ENCODE data around the gene SOCS2.
"Not testable (repeated sequence)": the region's sequence is repeated elsewhere in the genome, so short reads cannot be mapped to it uniquely, and the experiment has no call there.

Gene SOCS2

DNA sequence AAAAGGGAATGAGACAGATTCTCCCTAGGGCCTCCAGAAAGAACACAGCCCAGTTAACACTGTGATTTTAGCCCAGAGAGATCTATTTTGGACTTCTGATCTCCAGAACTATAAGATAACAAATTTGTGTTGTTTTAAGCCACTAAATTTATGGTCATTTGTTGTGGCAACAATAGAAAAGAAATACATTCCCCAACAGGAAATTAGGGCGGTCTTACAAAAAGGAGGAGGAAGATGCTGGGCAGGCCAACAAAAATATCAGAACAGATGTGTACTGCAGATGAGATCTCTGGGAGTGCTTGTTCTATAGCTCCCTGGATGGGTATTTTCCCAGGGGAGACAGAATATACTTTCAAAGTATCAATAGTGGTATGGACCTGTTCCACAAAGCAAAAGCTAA lies 32.0 kb upstream of the SOCS2 start:
- H3K9me3 ChIP-seq (ENCODE audit: control insufficient read depth in 5 of 5, low read length in 5 of 5): no peaks in the 10 kb centered on the region

GRCh38 chr12:93541578-93542225 lies 30.8 kb upstream of the SOCS2 start:
- Histone ChIP-seq H3K4me3 (ENCODE audit: low read depth in 1 of 5, low read length in 5 of 5) (no peak overlapping the region), H3K27me3 (ENCODE audit: control insufficient read depth in 5 of 5, insufficient read depth in 4 of 5, low read length in 5 of 5) (no peaks in the 10 kb centered on the region), H3K9ac (ENCODE audit: low read length in 5 of 5) (no peak overlapping the region), H3K27ac (ENCODE audit: low read depth, low read length) (no peak overlapping the region), H3K9me3 (ENCODE audit: control insufficient read depth in 5 of 5, low read length in 5 of 5) (no peaks in the 10 kb centered on the region), H3K36me3 (ENCODE audit: control insufficient read depth in 5 of 5, insufficient read depth in 5 of 5, low read length in 5 of 5) (peaks cover 0 to 10% (median 0%) of the 10 kb centered on the region in 5 donors), H3K4me1 (ENCODE audit: control insufficient read depth in 5 of 5, insufficient read depth in 5 of 5, low read length in 5 of 5) (no peaks in the 10 kb centered on the region)

More for the DNA sequence above, 32.0 kb upstream of the SOCS2 start:
- H3K36me3 ChIP-seq (ENCODE audit: control insufficient read depth in 5 of 5, insufficient read depth in 5 of 5, low read length in 5 of 5): peaks cover 0 to 10% (median 0%) of the 10 kb centered on the region in 5 donors
- H3K4me1 ChIP-seq (ENCODE audit: control insufficient read depth in 5 of 5, insufficient read depth in 5 of 5, low read length in 5 of 5): no peaks in the 10 kb centered on the region
- H3K9ac ChIP-seq (ENCODE audit: low read length in 5 of 5): no peak overlapping the region
- no peak overlapping the region for H3K27ac ChIP-seq (ENCODE audit: low read depth, low read length)
- H3K27me3 ChIP-seq (ENCODE audit: control insufficient read depth in 5 of 5, insufficient read depth in 4 of 5, low read length in 5 of 5): no peaks in the 10 kb centered on the region
- no peak overlapping the region for H3K4me3 ChIP-seq (ENCODE audit: low read depth in 1 of 5, low read length in 5 of 5)

DNA sequence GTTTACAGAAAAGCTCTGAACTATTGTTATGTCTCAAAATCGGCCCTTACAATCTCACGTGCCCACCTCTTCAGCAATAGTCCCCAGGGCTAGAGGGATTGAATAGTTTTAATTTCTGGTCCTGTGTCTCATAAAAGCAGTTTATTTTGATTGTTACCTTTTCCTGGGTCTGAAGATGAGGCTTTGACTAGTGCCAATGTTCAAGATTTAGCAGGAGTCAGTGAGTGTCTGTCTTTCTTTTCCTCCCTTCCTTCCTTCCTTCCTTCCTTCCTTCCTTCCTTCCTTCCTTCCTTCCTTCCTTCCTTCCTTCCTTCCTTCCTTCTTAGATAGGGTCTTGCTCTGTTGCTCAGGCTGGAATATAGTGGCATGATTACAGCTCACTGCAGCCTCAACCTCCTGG lies 24.7 kb upstream of the SOCS2 start:
- Histone ChIP-seq H3K9me3 (ENCODE audit: control insufficient read depth in 5 of 5, low read length in 5 of 5) (no peaks in the 10 kb centered on the region), H3K4me3 (ENCODE audit: low read depth in 1 of 5, low read length in 5 of 5) (no peak overlapping the region)

GRCh38 chr12:93549174-93549573 lies 23.3 kb upstream of the SOCS2 start:
- Histone ChIP-seq H3K27me3 (ENCODE audit: control insufficient read depth in 5 of 5, insufficient read depth in 4 of 5, low read length in 5 of 5) (no peaks in the 10 kb centered on the region), H3K4me3 (ENCODE audit: low read depth in 1 of 5, low read length in 5 of 5) (no peak overlapping the region), H3K27ac (ENCODE audit: low read depth, low read length) (no peak overlapping the region), H3K9me3 (ENCODE audit: control insufficient read depth in 5 of 5, low read length in 5 of 5) (no peaks in the 10 kb centered on the region), H3K36me3 (ENCODE audit: control insufficient read depth in 5 of 5, insufficient read depth in 5 of 5, low read length in 5 of 5) (peaks cover 0 to 4% (median 0%) of the 10 kb centered on the region in 5 donors), H3K9ac (ENCODE audit: low read length in 5 of 5) (no peak overlapping the region), H3K4me1 (ENCODE audit: control insufficient read depth in 5 of 5, insufficient read depth in 5 of 5, low read length in 5 of 5) (no peaks in the 10 kb centered on the region)

More for the DNA sequence above, 24.7 kb upstream of the SOCS2 start:
- no peaks in the 10 kb centered on the region for H3K27me3 ChIP-seq (ENCODE audit: control insufficient read depth in 5 of 5, insufficient read depth in 4 of 5, low read length in 5 of 5)
- no peak overlapping the region for H3K27ac ChIP-seq (ENCODE audit: low read depth, low read length)
- no peak overlapping the region for H3K9ac ChIP-seq (ENCODE audit: low read length in 5 of 5)
- H3K4me1 ChIP-seq (ENCODE audit: control insufficient read depth in 5 of 5, insufficient read depth in 5 of 5, low read length in 5 of 5): no peaks in the 10 kb centered on the region
- H3K36me3 ChIP-seq (ENCODE audit: control insufficient read depth in 5 of 5, insufficient read depth in 5 of 5, low read length in 5 of 5): peaks cover 0 to 10% (median 0%) of the 10 kb centered on the region in 5 donors

DNA sequence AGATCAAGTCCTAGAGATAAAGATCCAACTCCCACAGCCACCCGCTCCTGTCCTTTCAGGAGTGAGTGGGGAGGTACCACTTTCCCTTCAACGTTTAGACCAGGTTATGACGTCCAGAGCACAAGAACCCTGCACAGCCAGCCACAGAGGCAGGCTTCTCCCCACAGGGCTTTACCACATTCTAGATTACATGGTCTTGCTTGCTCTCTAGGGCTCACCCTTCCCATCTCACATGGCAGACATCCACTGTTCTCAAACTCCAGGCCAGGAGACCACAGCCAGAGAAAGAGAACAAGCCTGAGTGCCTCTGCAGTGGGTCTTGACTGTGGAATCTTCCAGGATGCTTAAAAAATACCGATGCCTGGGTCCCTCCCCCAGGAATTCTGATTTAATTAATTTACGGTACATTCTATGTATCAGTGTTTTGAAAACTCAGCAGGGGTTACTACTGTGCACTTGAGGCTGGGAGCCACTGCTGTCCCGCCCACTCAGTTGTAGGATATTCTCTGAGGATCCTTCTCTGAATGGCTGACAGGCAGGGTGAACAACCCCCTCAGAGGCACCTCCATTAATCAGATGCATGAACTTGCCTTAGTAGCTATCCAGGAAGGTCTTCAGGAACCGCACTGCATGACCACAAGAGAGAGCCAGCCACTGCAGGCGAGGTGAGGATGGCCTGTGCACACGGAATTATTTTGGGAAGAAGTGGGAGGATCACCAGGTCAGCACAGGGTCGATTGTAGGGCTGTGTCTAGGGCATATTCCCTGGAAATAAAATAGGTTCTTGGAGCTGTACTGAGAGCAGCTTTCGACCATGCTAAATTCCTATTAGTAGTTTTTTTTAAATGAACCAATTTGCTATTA lies 21.5 kb upstream of the SOCS2 start:
- Histone ChIP-seq H3K9ac (ENCODE audit: low read length in 5 of 5) (no peak overlapping the region), H3K4me1 (ENCODE audit: control insufficient read depth in 5 of 5, insufficient read depth in 5 of 5, low read length in 5 of 5) (no peaks in the 10 kb centered on the region), H3K36me3 (ENCODE audit: control insufficient read depth in 5 of 5, insufficient read depth in 5 of 5, low read length in 5 of 5) (no peaks in the 10 kb centered on the region), H3K4me3 (ENCODE audit: low read depth in 1 of 5, low read length in 5 of 5) (no peak overlapping the region), H3K27me3 (ENCODE audit: control insufficient read depth in 5 of 5, insufficient read depth in 4 of 5, low read length in 5 of 5) (no peaks in the 10 kb centered on the region), H3K9me3 (ENCODE audit: control insufficient read depth in 5 of 5, low read length in 5 of 5) (no peaks in the 10 kb centered on the region), H3K27ac (ENCODE audit: low read depth, low read length) (no peak overlapping the region)

GRCh38 chr12:93552427-93552826 lies 20.0 kb upstream of the SOCS2 start:
- Histone ChIP-seq H3K27ac (ENCODE audit: low read depth, low read length) (no peak overlapping the region), H3K9ac (ENCODE audit: low read length in 5 of 5) (no peak overlapping the region), H3K27me3 (ENCODE audit: control insufficient read depth in 5 of 5, insufficient read depth in 4 of 5, low read length in 5 of 5) (no peaks in the 10 kb centered on the region), H3K4me1 (ENCODE audit: control insufficient read depth in 5 of 5, insufficient read depth in 5 of 5, low read length in 5 of 5) (no peaks in the 10 kb centered on the region), H3K36me3 (ENCODE audit: control insufficient read depth in 5 of 5, insufficient read depth in 5 of 5, low read length in 5 of 5) (no peaks in the 10 kb centered on the region), H3K4me3 (ENCODE audit: low read depth in 1 of 5, low read length in 5 of 5) (no peak overlapping the region), H3K9me3 (ENCODE audit: control insufficient read depth in 5 of 5, low read length in 5 of 5) (no peaks in the 10 kb centered on the region)

DNA sequence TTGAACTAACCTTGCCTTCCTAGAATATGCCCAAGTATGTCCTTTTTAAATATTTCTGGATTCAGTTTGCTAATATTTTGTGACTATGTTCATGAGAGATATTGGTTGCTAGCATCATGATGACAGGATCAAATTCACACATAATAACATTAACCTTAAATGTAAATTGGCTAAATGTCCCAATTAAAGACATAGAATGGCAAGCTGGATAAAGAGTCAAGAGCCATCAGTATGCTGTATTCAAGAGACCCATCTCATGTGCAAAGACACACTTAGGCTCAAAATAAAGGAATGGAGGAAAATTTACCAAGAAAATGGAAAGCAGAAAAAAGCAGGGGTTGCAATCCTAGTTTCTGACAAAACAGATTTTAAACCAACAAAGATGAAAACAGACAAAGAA lies 14.6 kb upstream of the SOCS2 start:
- H3K4me1 ChIP-seq (ENCODE audit: control insufficient read depth in 5 of 5, insufficient read depth in 5 of 5, low read length in 5 of 5); H3K9ac ChIP-seq (ENCODE audit: low read length in 5 of 5); H3K9me3 ChIP-seq (ENCODE audit: control insufficient read depth in 5 of 5, low read length in 5 of 5); H3K36me3 ChIP-seq (ENCODE audit: control insufficient read depth in 5 of 5, insufficient read depth in 5 of 5, low read length in 5 of 5); H3K4me3 ChIP-seq (ENCODE audit: low read depth in 1 of 5, low read length in 5 of 5); H3K27me3 ChIP-seq (ENCODE audit: control insufficient read depth in 5 of 5, insufficient read depth in 4 of 5, low read length in 5 of 5); H3K27ac ChIP-seq (ENCODE audit: low read depth, low read length): not testable (repeated sequence)

DNA sequence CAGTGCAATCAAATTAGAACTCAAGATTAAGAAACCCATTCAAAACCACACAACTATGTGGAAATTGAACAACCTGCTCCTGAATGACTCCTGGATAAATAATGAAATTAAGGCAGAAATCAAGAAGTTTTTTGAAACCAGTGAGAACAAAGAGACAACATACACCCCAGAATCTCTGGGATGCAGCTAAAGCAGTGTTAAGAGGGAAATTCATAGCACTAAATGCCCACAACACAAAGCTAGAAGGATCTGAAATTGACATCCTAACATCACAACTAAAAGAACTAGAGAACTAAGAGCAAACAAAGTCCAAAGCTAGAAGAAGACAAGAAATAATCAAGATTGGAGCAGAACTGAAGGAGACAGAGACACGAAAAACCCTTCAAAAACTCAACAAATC lies 13.8 kb upstream of the SOCS2 start:
- not testable (repeated sequence) for H3K9ac ChIP-seq (ENCODE audit: low read length in 5 of 5); H3K4me3 ChIP-seq (ENCODE audit: low read depth in 1 of 5, low read length in 5 of 5); H3K27me3 ChIP-seq (ENCODE audit: control insufficient read depth in 5 of 5, insufficient read depth in 4 of 5, low read length in 5 of 5); H3K9me3 ChIP-seq (ENCODE audit: control insufficient read depth in 5 of 5, low read length in 5 of 5); H3K36me3 ChIP-seq (ENCODE audit: control insufficient read depth in 5 of 5, insufficient read depth in 5 of 5, low read length in 5 of 5); H3K4me1 ChIP-seq (ENCODE audit: control insufficient read depth in 5 of 5, insufficient read depth in 5 of 5, low read length in 5 of 5); H3K27ac ChIP-seq (ENCODE audit: low read depth, low read length)

DNA sequence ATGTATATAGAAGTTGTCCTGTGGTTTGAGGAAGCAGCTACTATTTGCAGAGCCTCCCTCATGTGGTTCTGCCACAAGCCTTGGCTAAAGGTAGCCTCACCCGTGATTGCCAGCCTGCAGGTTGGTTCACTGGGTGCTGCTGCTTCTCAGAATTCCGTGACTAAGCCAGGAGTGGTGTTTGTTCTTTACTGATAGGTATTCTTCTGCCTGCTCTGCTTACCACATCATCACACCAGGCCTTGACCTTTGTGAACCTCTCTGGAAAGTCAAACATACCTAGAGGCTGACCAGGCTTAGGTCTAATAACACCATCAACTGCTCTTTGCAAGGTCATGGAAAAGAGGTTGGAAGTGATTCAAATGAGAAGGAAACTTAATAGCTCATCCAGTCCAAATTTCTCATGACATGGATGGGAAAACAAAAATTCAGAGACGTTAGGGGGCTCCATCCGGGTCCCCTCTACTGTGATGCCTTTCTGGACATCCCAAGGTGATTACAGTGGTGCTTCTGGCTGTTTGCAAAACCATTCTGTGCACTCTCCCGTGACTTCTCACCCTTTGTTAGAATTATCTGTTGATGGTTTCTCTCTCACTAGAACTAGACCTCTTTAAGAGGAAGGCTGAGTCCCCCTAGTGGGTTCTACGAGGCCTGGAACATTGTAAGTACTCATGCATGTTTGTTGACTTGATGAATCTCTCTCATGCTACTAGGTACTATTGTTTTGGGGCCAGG lies 8.5 kb upstream of the SOCS2 start:
- H3K9ac ChIP-seq (ENCODE audit: low read length in 5 of 5): no peak overlapping the region
- peaks cover 0 to 3% (median 0%) of the 10 kb centered on the region in 5 donors for H3K9me3 ChIP-seq (ENCODE audit: control insufficient read depth in 5 of 5, low read length in 5 of 5)
- peaks cover 0 to 14% (median 8%) of the 10 kb centered on the region in 5 donors for H3K36me3 ChIP-seq (ENCODE audit: control insufficient read depth in 5 of 5, insufficient read depth in 5 of 5, low read length in 5 of 5)
- H3K27ac ChIP-seq (ENCODE audit: low read depth, low read length): no peak overlapping the region
- no peak overlapping the region for H3K4me3 ChIP-seq (ENCODE audit: low read depth in 1 of 5, low read length in 5 of 5)
- peaks cover 0 to 12% (median 0%) of the 10 kb centered on the region in 5 donors for H3K4me1 ChIP-seq (ENCODE audit: control insufficient read depth in 5 of 5, insufficient read depth in 5 of 5, low read length in 5 of 5)
- no peaks in the 10 kb centered on the region for H3K27me3 ChIP-seq (ENCODE audit: control insufficient read depth in 5 of 5, insufficient read depth in 4 of 5, low read length in 5 of 5)

DNA sequence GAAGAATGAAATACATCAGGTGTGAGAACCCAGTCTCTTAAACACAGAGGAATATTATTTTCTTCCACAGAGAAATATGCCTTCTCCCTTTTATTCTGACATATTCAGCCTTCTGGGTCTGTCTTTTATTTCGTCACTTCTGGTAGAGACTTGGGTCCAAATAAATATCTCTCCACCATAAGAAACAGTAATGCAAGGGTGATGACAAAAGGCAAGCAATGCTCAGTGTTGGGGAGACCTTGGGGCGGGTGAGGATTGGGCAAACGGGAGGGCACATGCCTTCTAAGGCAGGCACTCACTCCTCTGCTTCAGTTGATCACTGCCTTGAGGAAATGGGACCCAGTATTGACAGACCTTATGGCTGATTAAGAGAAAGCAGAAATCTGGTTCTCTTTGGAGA lies 6.7 kb upstream of the SOCS2 start:
- Histone ChIP-seq H3K36me3 (ENCODE audit: control insufficient read depth in 5 of 5, insufficient read depth in 5 of 5, low read length in 5 of 5) (peaks cover 0 to 14% (median 8%) of the 10 kb centered on the region in 5 donors), H3K4me1 (ENCODE audit: control insufficient read depth in 5 of 5, insufficient read depth in 5 of 5, low read length in 5 of 5) (peaks cover 0 to 16% (median 10%) of the 10 kb centered on the region in 5 donors), H3K27me3 (ENCODE audit: control insufficient read depth in 5 of 5, insufficient read depth in 4 of 5, low read length in 5 of 5) (no peaks in the 10 kb centered on the region), H3K27ac (ENCODE audit: low read depth, low read length) (no peak overlapping the region), H3K9ac (ENCODE audit: low read length in 5 of 5) (no peak overlapping the region), H3K4me3 (ENCODE audit: low read depth in 1 of 5, low read length in 5 of 5) (no peak overlapping the region), H3K9me3 (ENCODE audit: control insufficient read depth in 5 of 5, low read length in 5 of 5) (peaks cover 0 to 2% (median 0%) of the 10 kb centered on the region in 5 donors)

All from subcutaneous abdominal adipose tissue (tissue), 5 donors.